K562 (cell line): ENCODE data around the gene NLRP9. TPM values are rescaled to one million over a fixed set of nuclear protein-coding genes. Genes with fewer than 3 reads are reported as not detected.

ENCODE experiments used
- ATAC-seq: fragments of 200-7000 bp; cut with Tn5 transposase; 3 replicates; pipeline ENCODE4 v1.9.1; 2020; ENCODE audit warnings: moderate library complexity
- BruUV-seq: library from RNA; stranded (reverse); fragments of 400-500 nt; replicated peaks from 2 replicates; lab custom pipeline; 2021; lab: Mats Ljungman, UMichigan
- CTCF ChIA-PET: fragments of 300-600 bp; formaldehyde crosslinking; extraction: SDS; loops from one replicate; lab custom pipeline; 2021; ENCODE audit warnings: low intra/inter-chr PET ratio; lab: Yijun Ruan, JAX
- POLR2A ChIA-PET: fragments of 300-600, 350-650 bp; sonication (Branson Sonifier 250); formaldehyde crosslinking; extraction: SDS; loops from one replicate; lab custom pipeline; 2021; ENCODE audit warnings: antibody characterized with exemption, inconsistent platforms; lab: Yijun Ruan, JAX
- DNase-seq, 4 experiments: peaks; one replicate each; pipeline versions ENCODE4 v3.0.0 to v3.0.0-alpha.2; 2011 to 2018; ENCODE audit warnings: low spot score in 3 of 4, mixed read lengths in 3 of 4; ENCODE audit errors: extremely low read depth in 1 of 4
- FAIRE-seq: peaks from 2 replicates; lab custom pipeline; 2011; peaks lifted over from hg19 to GRCh38; lab: Jason Lieb, UNC
- H2AFZ ChIP-seq: 2 replicates; pipeline ENCODE4 v1.6.0; 2011; ENCODE audit warnings: low read depth, low read length, control low read depth, inconsistent platforms
- H3K27ac ChIP-seq: fragments of 200-600 bp; 3 replicates; pipeline ENCODE4 v1.8.0; 2011; ENCODE audit warnings: low read depth, mild to moderate bottlenecking, control low read depth, inconsistent platforms, low read length, moderate library complexity, mixed read lengths; ENCODE audit errors: extremely low read depth
- H3K27me3 ChIP-seq, 2 experiments: fragments of 300-600 bp in 1 of 2; 2 replicates in 1 of 2; 3 replicates in 1 of 2; pipeline versions ENCODE4 v1.6.0 to v1.8.0; 2011; ENCODE audit warnings: inconsistent platforms in 2 of 2, low read length in 2 of 2, mild to moderate bottlenecking in 1 of 2, mixed read lengths in 1 of 2, moderate library complexity in 1 of 2; ENCODE audit not compliant: control insufficient read depth in 2 of 2, insufficient read depth in 2 of 2
- H3K36me3 ChIP-seq: fragments of 300-600 bp; 3 replicates; pipeline ENCODE4 v1.8.0; 2011; ENCODE audit warnings: mild to moderate bottlenecking, low read length, inconsistent platforms; ENCODE audit not compliant: control insufficient read depth, insufficient read depth
- H3K4me1 ChIP-seq, 2 experiments: fragments of 200-600 bp in 1 of 2; replicated peaks in 1 of 2; 2 replicates in 1 of 2; 3 replicates in 1 of 2; pipeline versions ENCODE4 v1.5.1 to v1.8.0; 2011; ENCODE audit warnings: inconsistent platforms in 2 of 2, low read length in 2 of 2, mild to moderate bottlenecking in 1 of 2, mixed read lengths in 1 of 2, moderate library complexity in 1 of 2; ENCODE audit not compliant: control insufficient read depth in 2 of 2, insufficient read depth in 2 of 2
- H3K4me2 ChIP-seq: 2 replicates; pipeline ENCODE4 v1.6.1; 2011; ENCODE audit warnings: low read length, control low read depth, inconsistent platforms, mixed read lengths; ENCODE audit not compliant: insufficient read depth
- H3K4me3 ChIP-seq: fragments of 200-600 bp; sonication (generic), shearing (Covaris generic); 2 replicates; pipeline ENCODE4 v1.5.1; 2016; ENCODE audit warnings: control low read depth, inconsistent platforms
- H3K79me2 ChIP-seq: fragments of 200-600 bp; 3 replicates; pipeline ENCODE4 v1.8.0; 2011; ENCODE audit warnings: low read length, inconsistent platforms; ENCODE audit not compliant: control insufficient read depth, insufficient read depth
- H3K9ac ChIP-seq, 2 experiments: 2 replicates each; pipeline versions ENCODE4 v1.6.0 to v1.6.1; 2011; ENCODE audit warnings: low read depth in 2 of 2, low read length in 2 of 2, control low read depth in 1 of 2, inconsistent platforms in 1 of 2, mild to moderate bottlenecking in 1 of 2, mixed read lengths in 1 of 2; ENCODE audit not compliant: insufficient read depth in 1 of 2
- H3K9me1 ChIP-seq: one replicate; pipeline ENCODE4 v1.6.0; 2011; ENCODE audit warnings: inconsistent platforms, mild to moderate bottlenecking, low read length, moderate library complexity; ENCODE audit not compliant: control insufficient read depth, insufficient read depth
- H3K9me3 ChIP-seq: replicated peaks from 2 replicates; pipeline ENCODE4 v1.5.1; 2011; ENCODE audit warnings: low read depth, low read length, inconsistent platforms; ENCODE audit not compliant: control insufficient read depth, insufficient read depth
- H4K20me1 ChIP-seq: replicated peaks from 2 replicates; pipeline ENCODE4 v1.6.1; 2011; ENCODE audit warnings: low read length, inconsistent platforms, mixed read lengths; ENCODE audit not compliant: control insufficient read depth, insufficient read depth
- CHD1 ChIP-seq: fragments of 200-600 bp; sonication (generic); IDR thresholded peaks from one replicate; pipeline ENCODE4 v1.6.1; 2012; ENCODE audit warnings: mild to moderate bottlenecking, moderate library complexity, low read length, inconsistent platforms
- ETV1 ChIP-seq: fragments of 450-650 bp; conservative IDR thresholded peaks from 2 replicates; pipeline ENCODE4 v1.6.1; 2016; ENCODE audit warnings: missing genetic modification characterization, control low read depth, low read depth, missing compliant biosample characterization
- ETV6 ChIP-seq, 3 experiments: fragments of 150-350 bp in 1 of 3; sonication (generic) in 1 of 3; formaldehyde crosslinking in 1 of 3; IDR thresholded peaks; 2 replicates each; pipeline versions ENCODE4 v1.6.1 to v1.8.0; 2014 to 2022; ENCODE audit warnings: borderline replicate concordance in 2 of 3, low read depth in 2 of 3, antibody characterized with exemption in 1 of 3, low read length in 1 of 3, mild to moderate bottlenecking in 1 of 3, missing genetic modification reagents in 1 of 3
- GABPB2 ChIP-seq: fragments of 250-450 bp; sonication (Bioruptor Pico); conservative IDR thresholded peaks from 2 replicates; pipeline ENCODE4 v1.5.1; 2021; ENCODE audit warnings: mild to moderate bottlenecking
- HDAC2 ChIP-seq: fragments of 450-650 bp; IDR thresholded peaks from 2 replicates; pipeline ENCODE4 v1.6.1; 2016; ENCODE audit warnings: mild to moderate bottlenecking
- MAFF ChIP-seq: IDR thresholded peaks from 2 replicates; pipeline ENCODE4 v1.6.1; 2012; ENCODE audit warnings: low read length, improper control_type of control experiment
- MEF2D ChIP-seq: conservative IDR thresholded peaks from 2 replicates; pipeline ENCODE4 v1.6.1; 2016; ENCODE audit warnings: low read depth, missing genetic modification characterization, missing compliant biosample characterization
- RB1 ChIP-seq: fragments of 450-650 bp; IDR thresholded peaks from 2 replicates; pipeline ENCODE4 v1.6.1; 2017; ENCODE audit warnings: low read depth, mild to moderate bottlenecking
- SIX5 ChIP-seq, 2 experiments: IDR thresholded peaks; 2 replicates each; pipeline ENCODE4 v1.6.1; 2011; ENCODE audit warnings: low read length in 2 of 2, borderline replicate concordance in 1 of 2, low read depth in 1 of 2, mild to moderate bottlenecking in 1 of 2, moderate library complexity in 1 of 2; ENCODE audit not compliant: insufficient read depth in 1 of 2
- SREBF2 ChIP-seq: sonication (generic); formaldehyde crosslinking; IDR thresholded peaks from 2 replicates; pipeline ENCODE4 v1.4.0; 2020; ENCODE audit warnings: mild to moderate bottlenecking, missing genetic modification reagents
- ZBTB7A ChIP-seq: IDR thresholded peaks from 2 replicates; pipeline ENCODE4 v1.6.1; 2011; ENCODE audit warnings: low read depth, mild to moderate bottlenecking, low read length, moderate library complexity, borderline replicate concordance; ENCODE audit not compliant: control insufficient read depth
- ZNF316 ChIP-seq: fragments of 450-650 bp; IDR thresholded peaks from 2 replicates; pipeline ENCODE4 v1.6.1; 2016
- ZNF436 ChIP-seq: fragments of 250-450, 450-650 bp; sonication (Bioruptor Pico); formaldehyde crosslinking; IDR thresholded peaks from 2 replicates; pipeline ENCODE4 v1.7.0; 2020; ENCODE audit warnings: mild to moderate bottlenecking
- WGBS: fragments of 100-300 bp; shearing (Covaris generic); methylation state at CpG from one replicate; pipeline ENCODE4 v1.1.6; 2016; ENCODE audit warnings: low coverage, mixed read lengths; ENCODE audit not compliant: insufficient coverage; ENCODE audit errors: missing lambda C conversion rate; 5-methylcytosine and 5-hydroxymethylcytosine counted together
- in situ Hi-C: fragments of 300-500 bp; cut with MboI; formaldehyde crosslinking; loops from 4 replicates; pipeline ENCODE4 v1.15.0; 2018; ENCODE audit warnings: inconsistent platforms, mixed read lengths
- intact Hi-C: fragments of 100-400 bp; cut with micrococcal nuclease; formaldehyde crosslinking; loops from 2 replicates; pipeline ENCODE4 v1.14.2; 2022
- polyA plus RNA-seq, 8 experiments: library from polyadenylated mRNA; depleted of rRNA in 4 of 8; stranded (reverse) in 5 of 8; unstranded in 3 of 8; fragments of >200 nt; fragmentation: Nextera tagmentation in 2 of 8; fragmentation: Illumina TruSeq in 1 of 8; extraction: Ambion mirVana in 2 of 8; extraction: Trizol in 1 of 8; gene quantifications; 2 replicates each; pipeline versions ENCODE4 v1.2.1 to v1.2.3, GENCODE V29; 2011 to 2014; ENCODE audit warnings: inconsistent platforms in 1 of 8, missing spikeins in 1 of 8
- total RNA-seq, 7 experiments: library from RNA; depleted of rRNA in 6 of 7; stranded (reverse); fragments of >200 nt in 6 of 7; fragmentation: Illumina TruSeq in 2 of 7; extraction: Trizol in 2 of 7; gene quantifications; 2 replicates each; pipeline versions ENCODE4 v1.2.1 to v1.2.3, GENCODE V29; 2011 to 2021; ENCODE audit warnings: low replicate concordance in 1 of 7
- TF ChIP-seq, protein P1 (sequence below): fragments of 250-450 bp; sonication (Bioruptor Pico); IDR thresholded peaks from 2 replicates; pipeline ENCODE4 v1.5.0; 2022; ENCODE audit warnings: mild to moderate bottlenecking
- TF ChIP-seq, protein P2 (sequence below): fragments of 450-650 bp; IDR thresholded peaks from 2 replicates; pipeline ENCODE4 v1.6.1; 2016; ENCODE audit warnings: borderline replicate concordance
- TF ChIP-seq, protein P3 (sequence below): fragments of 250-450 bp; sonication (Bioruptor Pico); IDR thresholded peaks from 2 replicates; pipeline ENCODE4 v1.4.0; 2020; ENCODE audit warnings: mild to moderate bottlenecking

Gene NLRP9
- total and polyA plus RNA-seq, 9 of the 15 experiments (the other 6 are each of a cell fraction or from before 2014, with no cell fraction given): not detected

DNA sequence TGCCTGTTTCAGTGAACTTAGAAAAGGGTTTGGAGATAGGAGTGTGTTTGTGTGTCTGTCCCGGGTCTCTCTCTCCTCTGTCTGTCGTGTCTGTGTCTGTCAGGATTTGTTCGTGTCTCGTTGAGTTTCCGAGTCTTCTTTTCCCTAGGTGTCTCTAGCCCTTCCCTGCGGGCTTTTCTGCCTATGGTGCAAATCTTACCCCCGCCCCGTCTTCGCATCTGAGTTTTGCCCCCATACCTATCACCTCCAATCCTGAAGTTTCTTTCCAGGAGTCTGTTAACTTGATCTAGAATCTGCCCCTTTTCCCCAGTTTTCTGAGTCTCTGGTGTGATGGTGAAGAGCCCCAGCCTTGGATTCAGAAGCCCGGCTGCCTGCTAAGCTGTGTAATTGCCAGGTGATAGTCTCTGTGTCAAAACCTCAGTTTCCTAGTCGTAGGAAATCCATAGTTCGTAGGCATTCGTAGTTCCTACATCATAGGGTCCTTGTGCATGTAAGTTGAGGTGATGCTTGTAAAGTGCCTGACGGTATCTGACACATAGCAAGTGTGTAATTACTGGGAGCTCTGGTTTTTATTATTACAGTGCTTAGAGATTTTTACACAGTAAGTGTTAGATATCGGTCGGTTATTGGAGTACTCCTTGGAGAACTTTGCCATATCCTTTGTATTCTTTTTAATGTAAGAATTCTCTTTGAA, 62.4 kb downstream of the NLRP9 start:
- CTCF ChIA-PET: no interaction called here
- H4K20me1 ChIP-seq: peaks cover 41% of the 10 kb centered on the region
- H3K4me1 ChIP-seq: peaks cover 46 to 76% of the 10 kb centered on the region in 2 experiments
- POLR2A ChIA-PET: interaction anchor here (0.9 to 1.6 kb wide), 5 partner anchors 13 to 51 kb away, joined by 3 to 7 read pairs (median 4); partner anchors contain the start of genes U2AF2 and ZNF784
- peak; percentile 23 for FAIRE-seq
- no TSS peak for BruUV-seq
- peak overlapping the region; percentile 83 for H3K27ac ChIP-seq
- peak overlapping the region; percentile 83 for H3K4me3 ChIP-seq
- no peaks in the 10 kb centered on the region for H3K9me3 ChIP-seq
- peaks cover 6% of the 10 kb centered on the region for H3K9me1 ChIP-seq
- in situ Hi-C loops: no loop called here
- H3K27me3 ChIP-seq: no peaks in the 10 kb centered on the region
- peak overlapping the region; percentile 81 to 98 for H3K9ac ChIP-seq
- ATAC-seq: no peak
- H3K79me2 ChIP-seq: peaks cover 91% of the 10 kb centered on the region
- H3K36me3 ChIP-seq: peaks cover 82% of the 10 kb centered on the region; the same call in 2 of the 3 replicates
- whole genome bisulfite sequencing: 4% methylated on average over 16 of the region's 16 CpGs
- H2AFZ ChIP-seq: no peak overlapping the region
- DNase-seq: no peak
- intact Hi-C loops: no loop called here
- H3K4me2 ChIP-seq: peak overlapping the region; percentile 89
- TF ChIP-seq, protein P1, sequence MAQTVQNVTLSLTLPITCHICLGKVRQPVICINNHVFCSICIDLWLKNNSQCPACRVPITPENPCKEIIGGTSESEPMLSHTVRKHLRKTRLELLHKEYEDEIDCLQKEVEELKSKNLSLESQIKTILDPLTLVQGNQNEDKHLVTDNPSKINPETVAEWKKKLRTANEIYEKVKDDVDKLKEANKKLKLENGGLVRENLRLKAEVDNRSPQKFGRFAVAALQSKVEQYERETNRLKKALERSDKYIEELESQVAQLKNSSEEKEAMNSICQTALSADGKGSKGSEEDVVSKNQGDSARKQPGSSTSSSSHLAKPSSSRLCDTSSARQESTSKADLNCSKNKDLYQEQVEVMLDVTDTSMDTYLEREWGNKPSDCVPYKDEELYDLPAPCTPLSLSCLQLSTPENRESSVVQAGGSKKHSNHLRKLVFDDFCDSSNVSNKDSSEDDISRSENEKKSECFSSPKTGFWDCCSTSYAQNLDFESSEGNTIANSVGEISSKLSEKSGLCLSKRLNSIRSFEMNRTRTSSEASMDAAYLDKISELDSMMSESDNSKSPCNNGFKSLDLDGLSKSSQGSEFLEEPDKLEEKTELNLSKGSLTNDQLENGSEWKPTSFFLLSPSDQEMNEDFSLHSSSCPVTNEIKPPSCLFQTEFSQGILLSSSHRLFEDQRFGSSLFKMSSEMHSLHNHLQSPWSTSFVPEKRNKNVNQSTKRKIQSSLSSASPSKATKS: no peak
- TF ChIP-seq SIX5 (IDR thresholded peaks at IDR 0.05; ENCODE audit: borderline replicate concordance in 1 of 2, insufficient read depth in 1 of 2, low read depth in 1 of 2, low read length in 2 of 2) (no peak), ETV1 (tag) (no peak), CHD1 (peak; percentile 4), SREBF2 (CRISPR knock-in tag) (no peak), RB1 (no peak), HDAC2 (no peak), ZNF316 (peak; percentile 77), GABPB2 (CRISPR knock-in tag) (no peak), ETV6 (IDR thresholded peaks at IDR 0.05; ENCODE audit: borderline replicate concordance in 1 of 2, low read depth in 2 of 2, low read length in 1 of 2) (no peak), ETV6 (CRISPR knock-in tag; IDR thresholded peaks at IDR 0.05; ENCODE audit: borderline replicate concordance) (no peak), ZNF436 (CRISPR knock-in tag) (no peak), MEF2D (tag) (no peak), ZBTB7A (no peak), MAFF (no peak)
- TF ChIP-seq, protein P2, sequence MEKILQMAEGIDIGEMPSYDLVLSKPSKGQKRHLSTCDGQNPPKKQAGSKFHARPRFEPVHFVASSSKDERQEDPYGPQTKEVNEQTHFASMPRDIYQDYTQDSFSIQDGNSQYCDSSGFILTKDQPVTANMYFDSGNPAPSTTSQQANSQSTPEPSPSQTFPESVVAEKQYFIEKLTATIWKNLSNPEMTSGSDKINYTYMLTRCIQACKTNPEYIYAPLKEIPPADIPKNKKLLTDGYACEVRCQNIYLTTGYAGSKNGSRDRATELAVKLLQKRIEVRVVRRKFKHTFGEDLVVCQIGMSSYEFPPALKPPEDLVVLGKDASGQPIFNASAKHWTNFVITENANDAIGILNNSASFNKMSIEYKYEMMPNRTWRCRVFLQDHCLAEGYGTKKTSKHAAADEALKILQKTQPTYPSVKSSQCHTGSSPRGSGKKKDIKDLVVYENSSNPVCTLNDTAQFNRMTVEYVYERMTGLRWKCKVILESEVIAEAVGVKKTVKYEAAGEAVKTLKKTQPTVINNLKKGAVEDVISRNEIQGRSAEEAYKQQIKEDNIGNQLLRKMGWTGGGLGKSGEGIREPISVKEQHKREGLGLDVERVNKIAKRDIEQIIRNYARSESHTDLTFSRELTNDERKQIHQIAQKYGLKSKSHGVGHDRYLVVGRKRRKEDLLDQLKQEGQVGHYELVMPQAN: peak; percentile 2; the same call in 1 of the 2 replicates
- TF ChIP-seq, protein P3, sequence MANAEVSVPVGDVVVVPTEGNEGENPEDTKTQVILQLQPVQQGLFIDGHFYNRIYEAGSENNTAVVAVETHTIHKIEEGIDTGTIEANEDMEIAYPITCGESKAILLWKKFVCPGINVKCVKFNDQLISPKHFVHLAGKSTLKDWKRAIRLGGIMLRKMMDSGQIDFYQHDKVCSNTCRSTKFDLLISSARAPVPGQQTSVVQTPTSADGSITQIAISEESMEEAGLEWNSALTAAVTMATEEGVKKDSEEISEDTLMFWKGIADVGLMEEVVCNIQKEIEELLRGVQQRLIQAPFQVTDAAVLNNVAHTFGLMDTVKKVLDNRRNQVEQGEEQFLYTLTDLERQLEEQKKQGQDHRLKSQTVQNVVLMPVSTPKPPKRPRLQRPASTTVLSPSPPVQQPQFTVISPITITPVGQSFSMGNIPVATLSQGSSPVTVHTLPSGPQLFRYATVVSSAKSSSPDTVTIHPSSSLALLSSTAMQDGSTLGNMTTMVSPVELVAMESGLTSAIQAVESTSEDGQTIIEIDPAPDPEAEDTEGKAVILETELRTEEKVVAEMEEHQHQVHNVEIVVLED (CRISPR knock-in tag): no peak
